Right cardiac atrium (tissue), 5 donors: Measurements from ENCODE around the gene IMMT. TPM values are rescaled to one million over a fixed set of nuclear protein-coding genes. Genes with fewer than 3 reads are reported as not detected.

Source experiments
- ATAC-seq, 2 donors: fragments of 200-7000 bp; cut with Tn5 transposase; one replicate each; pipeline versions ENCODE4 v1.8.0 to v1.9.1; 2020; ENCODE audit warnings: moderate library complexity in 2 of 2, mild to moderate bottlenecking in 1 of 2
- DNase-seq, 3 donors: peaks; one replicate each; pipeline ENCODE4 v3.0.0-alpha.2; 2020
- H3K27ac ChIP-seq: one replicate; pipeline ENCODE4 v1.5.1; 2013; ENCODE audit warnings: mild to moderate bottlenecking, low read length, control low read depth, moderate library complexity
- H3K27me3 ChIP-seq: one replicate; pipeline ENCODE4 v1.6.1; 2013; ENCODE audit not compliant: control insufficient read depth, insufficient read depth
- H3K4me1 ChIP-seq: one replicate; pipeline ENCODE4 v1.6.1; 2013; ENCODE audit warnings: low read length; ENCODE audit not compliant: control insufficient read depth, insufficient read depth
- H3K4me3 ChIP-seq: one replicate; pipeline ENCODE4 v1.5.1; 2013; ENCODE audit warnings: low read length, control low read depth
- H3K9me3 ChIP-seq: one replicate; pipeline ENCODE4 v1.6.1; 2013; ENCODE audit warnings: low read length; ENCODE audit not compliant: control insufficient read depth
- WGBS: extraction: QIAGEN DNeasy Blood & Tissue Kit; methylation state at CpG from one replicate; pipeline ENCODE4 v1.1.7; 2013; 5-methylcytosine and 5-hydroxymethylcytosine counted together
- intact Hi-C, 4 donors: fragments of 100-400 bp; cut with DNase I; formaldehyde crosslinking; loops; one replicate each; pipeline versions ENCODE4 v1.11.0 to v1.14.0; 2022 to 2023
- polyA plus RNA-seq: library from polyadenylated mRNA; stranded (reverse); fragments of 200-250 nt; gene quantifications from one replicate; pipeline ENCODE4 v1.2.3, GENCODE V29; 2013
- total RNA-seq, 4 donors: library from RNA; stranded (reverse); fragmentation: NEBNext Ultra II Directional; extraction: Animal tissue kit (Norgen Biotek cat#: 25700); gene quantifications; one replicate each; pipeline ENCODE4 v1.2.1, GENCODE V29; 2021
- donor health status: healthy with polysubstance abuse.
- donor health status: DM: no; HTN: yes; CAD: no.
- donor health status: DM: no; HTN: no; CAD: no.
- donor health status: DM: no; HTN: yes; CAD: no; lungs with severe emphysema.
- donor health status: DM: yes; HTN: yes; CAD: no.

IMMT gene
- total and polyA plus RNA-seq, 5 donors: 132 to 204 (median 199) TPM

DNA sequence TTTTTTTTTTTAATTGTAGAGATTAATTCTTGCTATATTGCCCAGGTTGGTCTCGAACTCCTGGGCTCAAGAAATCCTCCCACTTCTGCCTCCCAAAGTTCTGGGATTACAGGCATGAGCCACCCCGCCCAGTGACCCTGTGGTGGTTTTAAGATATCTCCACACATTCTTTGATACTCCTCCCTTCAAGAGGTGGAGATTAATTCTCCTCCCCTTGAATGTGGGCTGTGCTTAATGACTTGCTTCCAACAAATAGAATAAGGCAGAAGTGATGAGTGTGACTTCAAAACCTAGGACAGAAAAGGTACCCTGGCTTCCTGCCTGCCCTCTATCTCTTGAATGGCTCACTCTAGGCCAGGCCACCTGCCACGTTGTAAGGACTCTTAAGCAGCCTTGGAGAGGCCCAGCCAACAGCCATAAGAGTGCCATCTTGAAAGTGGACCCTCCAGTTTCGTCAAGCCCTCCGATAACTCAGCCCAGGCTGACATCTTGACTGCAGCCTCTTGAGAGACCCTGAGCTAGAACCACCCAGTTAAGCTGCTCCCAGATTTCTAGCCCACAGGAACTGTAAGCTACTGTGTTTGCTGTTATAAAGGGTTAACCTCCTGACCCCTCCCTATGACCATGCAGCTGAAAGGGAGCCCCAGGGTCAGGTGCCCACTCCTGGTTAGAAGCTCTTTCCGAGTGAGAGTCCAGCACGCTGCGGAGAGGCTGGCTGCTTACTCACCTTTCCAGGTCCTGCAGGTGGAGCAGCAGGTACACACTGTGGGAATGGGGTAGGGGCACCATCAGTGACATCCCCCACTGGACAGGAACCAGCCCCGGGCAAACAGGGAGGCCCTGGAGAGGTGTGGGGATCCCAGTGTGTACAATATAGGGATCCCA, 31.6 kb upstream of the IMMT start:
- ATAC-seq (no peak), DNase-seq (no peak)
- intact Hi-C loops: loop anchor here in 2 of 4 donors (10.0 kb wide), 3 partner anchors 68 to 218 kb away; partner anchors contain the start of gene KDM3A (in 1 of the 2)
- Histone ChIP-seq H3K4me1 (peaks cover 22% of the 10 kb centered on the region), H3K4me3 (no peak overlapping the region), H3K27me3 (no peaks in the 10 kb centered on the region), H3K27ac (no peak overlapping the region), H3K9me3 (no peaks in the 10 kb centered on the region)
- 85% methylated on average over 9 of the region's 9 CpGs for WGBS

DNA sequence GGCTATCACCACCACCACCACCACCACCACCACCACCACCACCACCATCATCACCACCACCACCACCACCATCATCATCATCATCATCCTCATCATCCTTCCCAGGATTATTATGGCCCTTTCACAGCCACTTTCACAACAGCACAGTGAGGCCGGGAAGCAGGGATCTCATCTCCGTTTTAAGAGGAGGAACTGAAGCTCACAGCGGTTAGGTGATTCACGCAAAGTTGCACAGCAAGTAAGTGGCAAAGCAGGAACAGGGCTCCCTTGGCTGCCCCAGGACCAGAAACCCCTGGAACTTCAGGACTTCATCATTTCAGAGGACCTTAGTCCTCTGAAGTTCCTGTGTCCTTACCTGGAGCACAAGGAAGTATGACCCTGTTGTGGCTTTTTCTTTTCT, 30.8 kb upstream of the IMMT start:
- H3K9me3 ChIP-seq: no peaks in the 10 kb centered on the region
- ATAC-seq (no peak), DNase-seq (no peak)
- H3K27ac ChIP-seq: peak overlapping the region; percentile 87
- peaks cover 26% of the 10 kb centered on the region for H3K4me1 ChIP-seq
- no peaks in the 10 kb centered on the region for H3K27me3 ChIP-seq
- intact Hi-C loops: loop anchor here in 2 of 4 donors (10.0 kb wide), 3 partner anchors 69 to 219 kb away; partner anchors contain the start of gene KDM3A (in 1 of the 2)
- WGBS: 75% methylated on average over 4 of the region's 4 CpGs
- H3K4me3 ChIP-seq: no peak overlapping the region

DNA sequence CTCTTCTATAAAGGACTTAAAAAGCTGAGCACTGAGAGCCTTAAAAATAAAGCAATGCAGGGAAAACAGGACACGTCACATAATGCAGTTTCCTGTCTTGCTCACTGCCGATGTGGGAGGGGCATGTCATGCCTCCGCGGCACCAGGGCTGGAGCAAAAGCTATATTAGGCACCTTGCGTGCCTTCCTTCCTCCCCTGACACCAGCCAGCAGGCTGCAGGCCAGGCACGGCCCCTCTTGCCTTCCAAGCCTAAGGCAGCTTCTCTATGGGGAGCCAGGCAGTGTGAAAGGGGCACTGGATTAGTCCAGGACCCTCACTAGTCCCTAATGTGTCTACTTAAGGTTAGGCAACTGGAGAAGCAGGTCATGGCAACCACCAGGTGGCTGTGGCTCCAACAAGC, 30.3 kb upstream of the IMMT start:
- 15% methylated on average over 6 of the region's 6 CpGs for WGBS
- Histone ChIP-seq H3K9me3 (no peaks in the 10 kb centered on the region), H3K27me3 (no peaks in the 10 kb centered on the region), H3K27ac (peak overlapping the region; percentile 87), H3K4me1 (peaks cover 26% of the 10 kb centered on the region), H3K4me3 (no peak overlapping the region)
- peak; percentile 75 to 80 for ATAC-seq
- intact Hi-C loops: loop anchor here in 2 of 4 donors (10.0 kb wide), 3 partner anchors 69 to 219 kb away; partner anchors contain the start of gene KDM3A (in 1 of the 2)
- DNase-seq: peak; percentile 63 to 88 (median 87)

DNA sequence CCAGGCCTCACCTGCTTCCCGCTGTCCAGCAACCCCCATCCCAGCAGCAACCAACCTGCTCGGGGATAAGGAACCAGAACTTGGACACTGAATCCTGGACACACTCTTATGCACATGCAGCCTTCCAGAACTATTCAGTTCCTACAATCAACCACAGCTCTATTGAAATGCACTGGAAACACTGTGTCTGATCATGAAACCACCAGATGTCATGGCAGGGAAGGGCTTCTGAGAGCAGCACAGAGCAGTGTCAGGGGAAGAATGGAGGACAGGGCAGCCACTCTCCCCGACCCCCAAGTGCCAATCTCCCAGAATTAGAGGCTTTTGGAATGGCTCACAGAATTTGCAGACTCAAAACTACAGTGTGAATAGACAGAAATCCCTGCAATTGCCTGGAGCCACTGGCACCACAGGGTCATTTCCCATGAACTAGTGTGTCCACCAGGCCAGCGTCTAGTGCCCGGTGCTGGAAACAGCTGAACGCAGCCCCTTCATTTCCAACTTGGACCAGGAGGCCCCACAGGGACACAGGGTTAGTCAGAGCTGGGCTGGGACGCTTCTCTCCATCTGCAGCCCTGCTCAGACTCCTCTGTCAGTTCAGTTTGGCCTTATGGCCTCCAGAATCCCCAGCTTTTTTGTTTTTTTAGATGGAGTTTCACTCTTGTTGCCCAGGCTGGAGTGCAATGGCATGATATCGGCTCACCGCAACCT, 29.5 kb upstream of the IMMT start:
- H3K9me3 ChIP-seq: no peaks in the 10 kb centered on the region
- intact Hi-C loops: loop anchor here in 3 of 4 donors (5.0 to 10.0 kb wide), 5 partner anchors 70 to 220 kb away; partner anchors contain the start of gene KDM3A (in 1 of the 3)
- 62% methylated on average over 9 of the region's 9 CpGs for WGBS
- H3K27ac ChIP-seq: peak overlapping the region; percentile 87
- ATAC-seq (peak in 1 of 2 donors; percentile 33), DNase-seq (peak in 2 of 3 donors; percentile 60 to 69)
- H3K27me3 ChIP-seq: no peaks in the 10 kb centered on the region
- H3K4me1 ChIP-seq: peaks cover 26% of the 10 kb centered on the region
- H3K4me3 ChIP-seq: no peak overlapping the region

GRCh38 chr2:86223927-86224560, 28.8 kb upstream of the IMMT start:
- no peaks in the 10 kb centered on the region for H3K27me3 ChIP-seq
- no peak overlapping the region for H3K4me3 ChIP-seq
- intact Hi-C loops: loop anchor here in 3 of 4 donors (5.0 to 10.0 kb wide), 5 partner anchors 71 to 221 kb away; partner anchors contain the start of gene KDM3A (in 1 of the 3)
- H3K27ac ChIP-seq: peak overlapping the region; percentile 87
- no peaks in the 10 kb centered on the region for H3K9me3 ChIP-seq
- ATAC-seq (no peak), DNase-seq (no peak)
- whole genome bisulfite sequencing: 81% methylated on average over 2 of the region's 2 CpGs
- peaks cover 26% of the 10 kb centered on the region for H3K4me1 ChIP-seq

DNA sequence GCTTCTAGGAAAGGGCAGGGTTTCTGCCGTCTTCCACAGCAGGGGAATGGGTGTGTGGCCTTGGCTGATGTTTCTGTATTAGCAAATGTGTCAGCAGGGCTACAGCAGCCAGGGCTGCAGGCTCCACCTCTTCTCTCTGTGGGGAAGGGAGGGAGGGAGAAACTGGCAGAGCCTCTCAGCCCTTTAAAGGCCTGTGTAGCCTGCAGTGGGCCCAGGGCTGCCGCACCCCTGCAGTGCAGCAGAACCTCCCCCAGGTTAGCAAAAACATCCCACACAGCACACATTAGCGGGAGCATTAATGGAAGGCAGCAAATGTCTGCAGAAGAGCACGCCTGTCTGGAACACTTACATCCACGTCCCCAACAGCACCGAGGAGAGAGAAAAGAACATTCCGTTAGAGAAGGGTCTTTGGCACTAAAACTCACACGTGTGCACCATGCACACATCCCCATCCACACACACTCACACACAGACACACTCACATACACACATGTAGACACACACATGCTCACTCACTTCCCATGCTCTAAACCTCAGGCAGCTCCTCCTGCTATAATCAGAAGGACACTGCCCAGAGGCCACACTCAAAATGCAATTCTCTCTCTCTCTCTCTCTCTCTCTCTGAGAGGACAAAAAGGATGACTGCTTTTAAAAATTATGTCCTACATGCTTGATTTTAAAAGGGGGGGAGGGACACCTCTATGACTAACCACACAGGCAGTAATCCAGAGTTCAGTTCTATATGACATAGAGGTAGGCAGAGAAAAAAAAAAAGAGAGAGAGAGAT, 28.1 kb upstream of the IMMT start:
- 31% methylated on average over 8 of the region's 8 CpGs for WGBS
- no peak overlapping the region for H3K4me3 ChIP-seq

GRCh38 chr2:86221066-86221684, 25.9 kb upstream of the IMMT start:
- DNase-seq: peak in 1 of 3 donors; percentile 55

More for the DNA sequence above, 28.1 kb upstream of the IMMT start:
- no peaks in the 10 kb centered on the region for H3K27me3 ChIP-seq
- H3K27ac ChIP-seq: peak overlapping the region; percentile 81
- peak; percentile 74 to 91 (median 87) for DNase-seq
- peaks cover 26% of the 10 kb centered on the region for H3K4me1 ChIP-seq
- intact Hi-C loops: loop anchor here in 3 of 4 donors (5.0 to 10.0 kb wide), 5 partner anchors 71 to 221 kb away; partner anchors contain the start of gene KDM3A (in 1 of the 3)
- ATAC-seq: peak; percentile 81 to 93
- no peaks in the 10 kb centered on the region for H3K9me3 ChIP-seq

GRCh38 chr2:86219896-86220295, 24.6 kb upstream of the IMMT start:
- H3K4me3 ChIP-seq: no peak overlapping the region
- no peaks in the 10 kb centered on the region for H3K9me3 ChIP-seq
- WGBS: 90% methylated on average over 5 of the region's 5 CpGs
- H3K27ac ChIP-seq: no peak overlapping the region
- intact Hi-C loops: loop anchor here (2.0 to 10.0 kb wide), 6 partner anchors 75 to 225 kb away; partner anchors contain the start of gene KDM3A (in 1 of the 4)
- H3K27me3 ChIP-seq: no peaks in the 10 kb centered on the region
- peaks cover 21% of the 10 kb centered on the region for H3K4me1 ChIP-seq
- ATAC-seq: no peak
- DNase-seq: no peak

More at GRCh38 chr2:86221066-86221684, 25.9 kb upstream of the IMMT start:
- intact Hi-C loops: loop anchor here (2.0 to 10.0 kb wide), 6 partner anchors 74 to 224 kb away; partner anchors contain the start of gene KDM3A (in 1 of the 4)
- H3K4me3 ChIP-seq: no peak overlapping the region
- H3K9me3 ChIP-seq: no peaks in the 10 kb centered on the region
- ATAC-seq: peak in 1 of 2 donors; percentile 44
- H3K27me3 ChIP-seq: no peaks in the 10 kb centered on the region
- H3K27ac ChIP-seq: no peak overlapping the region
- WGBS: 60% methylated on average over 5 of the region's 5 CpGs
- H3K4me1 ChIP-seq: peaks cover 26% of the 10 kb centered on the region

GRCh38 chr2:86218124-86218523, 22.9 kb upstream of the IMMT start:
- H3K27ac ChIP-seq: no peak overlapping the region

More at GRCh38 chr2:86218124-86218523, 22.9 kb upstream of the IMMT start:
- Histone ChIP-seq H3K27me3 (no peaks in the 10 kb centered on the region), H3K4me3 (no peak overlapping the region), H3K4me1 (peaks cover 13% of the 10 kb centered on the region), H3K9me3 (no peaks in the 10 kb centered on the region)
- 84% methylated on average over 4 of the region's 4 CpGs for WGBS
- intact Hi-C loops: no loop called here
- no peak for DNase-seq
- no peak for ATAC-seq
